ENCODE measurements around the gene FOLR1. TPM values are rescaled to one million over a fixed set of nuclear protein-coding genes. Genes with fewer than 3 reads are reported as not detected.
"Not testable (repeated sequence)": the region's sequence is repeated elsewhere in the genome, so short reads cannot be mapped to it uniquely, and the experiment has no call there.

Gene FOLR1
- total RNA-seq (2022) (0.40 TPM in 1 of 2 replicates, not detected in the other), Bru-seq, nascent RNA (not detected), BruChase-seq, experiment 1, labeled RNA remaining after a 6-hour chase (not detected), BruChase-seq, experiment 2, labeled RNA remaining after a 2-hour chase (percentile 10 among the genes with signal in this experiment)
- long read RNA-seq: 0 reads

- TF ChIP-seq CTCF (IDR thresholded peaks at IDR 0.05; ENCODE audit: unreplicated experiment): no peak
Measured at GRCh38 chr11:72191961-72192381, at the start of gene FOLR1. TSS of gene FOLR1 (plus strand) at chr11:72192140. CDS start at chr11:72192174, 34 bp downstream.

GRCh38 chr11:72142543-72142942, 49.4 kb upstream of the FOLR1 start:
- BruUV-seq (replicated peaks); H3K9me3 Mint-ChIP-seq (ENCODE audit: unreplicated experiment); H3K27ac Mint-ChIP-seq (ENCODE audit: low read depth, unreplicated experiment); H3K27me3 Mint-ChIP-seq (ENCODE audit: insufficient read depth, unreplicated experiment); DNase-seq (ENCODE audit: unreplicated experiment); intact Hi-C loops (cut with micrococcal nuclease); H3K36me3 Mint-ChIP-seq (ENCODE audit: insufficient read depth, unreplicated experiment): not testable (repeated sequence)
- Mint-ChIP-seq H3K4me1 (ENCODE audit: insufficient read depth, unreplicated experiment) (peaks cover 30% of the 10 kb centered on the region), H3K4me3 (ENCODE audit: unreplicated experiment) (peak overlapping the region; percentile 29)
- ChIA-PET POLR2A (interaction anchor here (0.6 to 6.7 kb wide), 7 partner anchors 17 to 102 kb away, joined by 3 to 100 read pairs (median 39); partner anchors contain the start of genes ANAPC15 and LAMTOR1), CTCF (interaction anchor here (1.1 to 5.5 kb wide), 6 partner anchors 13 to 165 kb away, joined by 4 to 111 read pairs (median 24); partner anchors contain the start of gene ANAPC15)

More at GRCh38 chr11:72191961-72192381, at the start of gene FOLR1:
- Mint-ChIP-seq H3K36me3 (ENCODE audit: insufficient read depth, unreplicated experiment) (peaks cover 5% of the 10 kb centered on the region), H3K27me3 (ENCODE audit: insufficient read depth, unreplicated experiment) (no peaks in the 10 kb centered on the region), H3K4me1 (ENCODE audit: insufficient read depth, unreplicated experiment) (peaks cover 7% of the 10 kb centered on the region), H3K27ac (ENCODE audit: low read depth, unreplicated experiment) (no peak within 1 kb of the TSS), H3K4me3 (ENCODE audit: unreplicated experiment) (no peak within 1 kb of the TSS), H3K9me3 (ENCODE audit: unreplicated experiment) (no peaks in the 10 kb centered on the region)
- DNase-seq (ENCODE audit: unreplicated experiment): peak; percentile 40
- BruUV-seq (replicated peaks): no TSS peak
- ChIA-PET CTCF (interaction anchor here (0.6 to 4.9 kb wide), 3 partner anchors 9 to 162 kb away, joined by 3 to 33 read pairs (median 3); no protein-coding TSS in a partner anchor), POLR2A (interaction anchor here (0.6 kb wide), 1 partner anchor 167 kb away, joined by 3 read pairs; no protein-coding TSS in a partner anchor)
- intact Hi-C loops (cut with micrococcal nuclease): no loop called here

- Mint-ChIP-seq H3K36me3 (ENCODE audit: insufficient read depth, unreplicated experiment) (no peaks in the 10 kb centered on the region), H3K27me3 (ENCODE audit: insufficient read depth, unreplicated experiment) (no peaks in the 10 kb centered on the region), H3K9me3 (ENCODE audit: unreplicated experiment) (no peaks in the 10 kb centered on the region), H3K4me1 (ENCODE audit: insufficient read depth, unreplicated experiment) (peaks cover 26% of the 10 kb centered on the region), H3K4me3 (ENCODE audit: unreplicated experiment) (no peak overlapping the region), H3K27ac (ENCODE audit: low read depth, unreplicated experiment) (peak overlapping the region; percentile 9)
- DNase-seq (ENCODE audit: unreplicated experiment): peak; percentile 43
- no TSS peak for BruUV-seq (replicated peaks)
- TF ChIP-seq CTCF (IDR thresholded peaks at IDR 0.05; ENCODE audit: unreplicated experiment): no peak
- CTCF ChIA-PET: interaction anchor here (0.6 to 5.5 kb wide), 33 partner anchors 11 to 155 kb away, joined by 3 to 111 read pairs (median 7); partner anchors contain the start of gene ANAPC15
- POLR2A ChIA-PET: interaction anchor here (0.6 to 6.7 kb wide), 28 partner anchors 9 to 148 kb away, joined by 3 to 100 read pairs (median 6); partner anchors contain the start of genes ANAPC15, LAMTOR1 and NUMA1
- intact Hi-C loops (cut with micrococcal nuclease): loop anchor here (1.0 to 2.0 kb wide), 3 partner anchors 36 to 120 kb away; partner anchors contain the start of gene LAMTOR1
Measured at GRCh38 chr11:72144807-72145565, 47.0 kb upstream of the FOLR1 start.

GRCh38 chr11:72146625-72147024, 45.3 kb upstream of the FOLR1 start:
- CTCF ChIA-PET: interaction anchor here (1.2 to 5.5 kb wide), 5 partner anchors 10 to 56 kb away, joined by 3 to 111 read pairs (median 7); partner anchors contain the start of gene ANAPC15
- no peaks in the 10 kb centered on the region for H3K36me3 Mint-ChIP-seq (ENCODE audit: insufficient read depth, unreplicated experiment)
- no TSS peak for BruUV-seq (replicated peaks)

More at GRCh38 chr11:72146625-72147024, 45.3 kb upstream of the FOLR1 start:
- no peak for TF ChIP-seq CTCF (IDR thresholded peaks at IDR 0.05; ENCODE audit: unreplicated experiment)
- H3K27me3 Mint-ChIP-seq (ENCODE audit: insufficient read depth, unreplicated experiment): no peaks in the 10 kb centered on the region
- DNase-seq (ENCODE audit: unreplicated experiment): no peak
- H3K9me3 Mint-ChIP-seq (ENCODE audit: unreplicated experiment): no peaks in the 10 kb centered on the region
- H3K27ac Mint-ChIP-seq (ENCODE audit: low read depth, unreplicated experiment): no peak overlapping the region
- intact Hi-C loops (cut with micrococcal nuclease): no loop called here
- H3K4me1 Mint-ChIP-seq (ENCODE audit: insufficient read depth, unreplicated experiment): peaks cover 12% of the 10 kb centered on the region
- H3K4me3 Mint-ChIP-seq (ENCODE audit: unreplicated experiment): no peak overlapping the region
- POLR2A ChIA-PET: interaction anchor here (0.8 to 6.7 kb wide), 5 partner anchors 10 to 106 kb away, joined by 3 to 54 read pairs (median 6); partner anchors contain the start of gene ANAPC15

Data from MCF 10A (cell line).